Pancreas (tissue), 10 donors: ENCODE data around the gene UBAC1. TPM values are rescaled to one million over a fixed set of nuclear protein-coding genes. Genes with fewer than 3 reads are reported as not detected.

Experiments used
- ATAC-seq, 4 donors: fragments of 200-7000 bp; cut with Tn5 transposase; one replicate each; pipeline versions ENCODE4 v1.8.0 to v1.9.1; 2020; ENCODE audit warnings: mild to moderate bottlenecking in 4 of 4, moderate library complexity in 4 of 4
- DNase-seq, 6 donors: peaks; one replicate each; pipeline ENCODE4 v3.0.0-alpha.2; 2020
- FAIRE-seq: peaks from 2 replicates; lab custom pipeline; 2012; peaks lifted over from hg19 to GRCh38; lab: Jason Lieb, UNC
- H3K27ac ChIP-seq, 4 donors: fragments of 200-600 bp; sonication (generic); 1 replicate in 3 of 4; 2 replicates in 1 of 4; pipeline versions ENCODE4 v1.5.0 to v1.8.0; 2020
- H3K27me3 ChIP-seq, 4 donors: fragments of 200-600 bp; one replicate each; pipeline ENCODE4 v1.8.0; 2021
- H3K36me3 ChIP-seq, 3 donors: fragments of 200-600 bp; sonication (generic) in 1 of 3; one replicate each; pipeline versions ENCODE4 v1.5.0 to v1.8.0; 2020 to 2021
- H3K4me1 ChIP-seq, 3 donors: fragments of 200-600 bp; one replicate each; pipeline ENCODE4 v1.8.0; 2021
- H3K4me3 ChIP-seq, 4 donors: fragments of 200-600 bp; sonication (generic) in 2 of 4; one replicate each; pipeline versions ENCODE4 v1.5.0 to v1.8.0; 2020 to 2021
- H3K9me3 ChIP-seq, 4 donors: fragments of 200-600 bp; one replicate each; pipeline ENCODE4 v1.8.0; 2021
- CTCF ChIP-seq, 4 donors: fragments of 200-600 bp; sonication (generic) in 3 of 4; IDR thresholded peaks; one replicate each; pipeline versions ENCODE4 v1.5.0 to v1.8.0; 2021; ENCODE audit warnings: antibody characterized with exemption in 4 of 4
- WGBS, 2 donors: extraction: QIAGEN DNeasy Blood & Tissue Kit; methylation state at CpG; one replicate each; pipeline ENCODE4 v1.1.7; 2013; 5-methylcytosine and 5-hydroxymethylcytosine counted together
- intact Hi-C, 3 donors: fragments of 100-400 bp; cut with DNase I; formaldehyde crosslinking; loops; one replicate each; pipeline versions ENCODE4 v1.11.1 to v1.14.2; 2022
- polyA plus RNA-seq, 2 donors: library from polyadenylated mRNA; stranded (reverse); fragments of 200-250 nt; gene quantifications; one replicate each; pipeline ENCODE4 v1.2.3, GENCODE V29; 2013
- total RNA-seq, 6 donors: library from RNA; stranded (reverse); fragmentation: NEBNext Ultra II Directional in 4 of 6; extraction: Animal tissue kit (Norgen Biotek cat#: 25700) in 4 of 6; gene quantifications; one replicate each; pipeline versions ENCODE4 v1.2.1 to v1.2.4, GENCODE V29; 2021 to 2023
- donor health status: healthy with polysubstance abuse.
- donor health status: DM: no; HTN: no; CAD: no; lungs with moderate emphysema.
- donor health status: DM: no; HTN: no; CAD: no.
- donor health status: control.
- donor health status: control.
- donor health status: Bipolar disorder and iron deficiency.
- donor health status: DM: yes; HTN: yes; CAD: no.
- donor health status: DM: no; HTN: no; CAD: no.
- donor health status: DM: no; HTN: no; CAD: no.
- donor health status: DM: yes; HTN: yes; CAD: no.

Gene UBAC1
- total and polyA plus RNA-seq, 8 donors, result 9.8 to 33.7 (median 14.4) TPM

DNA sequence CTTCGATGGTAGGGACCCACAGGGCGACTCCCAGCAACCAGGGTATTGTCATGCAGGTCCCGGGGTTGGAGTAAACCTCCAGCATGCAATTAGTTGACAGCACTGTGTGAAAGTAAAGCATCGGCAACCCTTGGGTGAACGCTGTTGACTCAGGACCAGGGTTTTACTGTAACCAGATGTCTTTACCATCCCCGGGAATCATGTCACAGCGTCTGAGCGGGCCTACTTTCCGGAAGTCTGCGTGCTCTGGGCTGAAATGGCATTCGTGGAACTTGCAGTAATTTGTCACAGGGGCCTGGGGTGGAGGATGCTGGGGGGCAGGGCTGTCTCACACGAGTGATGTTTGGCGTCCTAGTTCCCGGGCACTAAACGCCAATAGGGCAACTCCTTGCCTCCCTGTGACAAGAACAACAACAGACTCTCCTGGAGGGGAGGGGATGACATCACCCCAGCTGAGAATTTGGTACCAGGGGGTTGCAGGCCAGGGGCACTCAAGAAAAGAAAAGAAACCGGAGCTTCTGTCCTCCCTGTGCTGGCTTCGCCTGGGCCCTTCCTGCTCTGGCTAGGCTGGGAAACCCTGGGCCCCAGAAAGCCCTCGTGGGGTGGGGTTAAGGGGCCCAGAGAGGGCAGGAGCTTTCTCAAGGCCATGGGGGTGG, 10.1 kb upstream of the UBAC1 start:
- no peak for TF ChIP-seq CTCF (IDR thresholded peaks at IDR 0.05)
- intact Hi-C loops, result loop anchor here in 1 of 3 donors (10.0 kb wide), 1 partner anchor 154 kb away; no protein-coding TSS in a partner anchor
- Histone ChIP-seq H3K27me3 (no peaks in the 10 kb centered on the region), H3K9me3 (no peaks in the 10 kb centered on the region), H3K4me1 (peaks cover 0 to 2% (median 0%) of the 10 kb centered on the region in 3 donors), H3K36me3 (no peaks in the 10 kb centered on the region), H3K27ac (no peak overlapping the region), H3K4me3 (no peak overlapping the region)
- DNase-seq, result no peak
- FAIRE-seq, result no peak
- ATAC-seq, result no peak
- WGBS, 2 donors, result 45 to 54% methylated on average over 18 of the region's 18 CpGs

- no peaks in the 10 kb centered on the region for H3K27me3 ChIP-seq
- FAIRE-seq (no peak), DNase-seq (no peak), ATAC-seq (no peak)
- H3K9me3 ChIP-seq, result no peaks in the 10 kb centered on the region
- H3K4me1 ChIP-seq, result peaks cover 0 to 2% (median 0%) of the 10 kb centered on the region in 3 donors
- no peaks in the 10 kb centered on the region for H3K36me3 ChIP-seq
- WGBS, 2 donors, result 58% methylated on average over 9 of the region's 9 CpGs
- no peak for TF ChIP-seq CTCF (IDR thresholded peaks at IDR 0.05)
- no peak overlapping the region for H3K4me3 ChIP-seq
- H3K27ac ChIP-seq, result no peak overlapping the region
- intact Hi-C loops, result loop anchor here in 1 of 3 donors (10.0 kb wide), 1 partner anchor 155 kb away; no protein-coding TSS in a partner anchor
These were observed 9.1 kb upstream of the UBAC1 start for GRCh38 chr9:135970128-135970815.

DNA sequence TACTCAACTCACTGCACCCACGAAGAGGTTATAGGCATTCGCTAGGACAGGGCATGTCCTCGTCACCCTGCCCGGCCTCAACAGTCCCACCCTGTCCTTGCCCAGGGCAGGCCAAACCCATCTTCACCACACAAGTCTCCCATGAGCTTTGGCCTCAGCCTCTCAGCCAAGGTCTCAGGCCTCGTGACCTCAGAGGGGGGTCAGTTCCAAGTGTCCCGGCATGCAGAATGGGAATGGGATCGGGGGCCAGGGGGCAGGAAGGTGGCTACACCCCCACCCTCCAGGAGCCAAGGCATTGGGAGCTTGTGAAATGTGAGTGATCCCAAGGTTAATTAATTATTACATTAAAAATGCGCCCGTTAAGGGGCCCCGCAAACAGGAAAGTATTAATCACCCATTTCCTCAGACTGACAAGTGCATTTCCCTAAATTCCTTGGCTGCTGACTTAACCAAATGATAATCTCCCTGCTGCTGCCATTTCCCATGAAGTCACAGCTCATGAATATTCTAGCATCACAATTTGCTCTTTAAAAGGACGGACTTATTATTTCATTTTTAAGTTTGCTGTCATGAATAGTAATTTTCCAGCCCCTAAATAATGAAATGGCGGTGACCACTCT, 8.0 kb upstream of the UBAC1 start:
- DNase-seq (no peak), ATAC-seq (no peak), FAIRE-seq (no peak)
- Histone ChIP-seq H3K9me3 (no peaks in the 10 kb centered on the region), H3K4me1 (peaks cover 0 to 2% (median 0%) of the 10 kb centered on the region in 3 donors), H3K36me3 (no peaks in the 10 kb centered on the region), H3K27ac (no peak overlapping the region), H3K4me3 (no peak overlapping the region), H3K27me3 (no peaks in the 10 kb centered on the region)
- intact Hi-C loops, result loop anchor here in 2 of 3 donors (2.0 to 5.0 kb wide), 2 partner anchors 153 to 154 kb away; no protein-coding TSS in a partner anchor
- 46 to 60% methylated on average over 12 of the region's 12 CpGs for WGBS, 2 donors
- TF ChIP-seq CTCF (IDR thresholded peaks at IDR 0.05), result no peak

DNA sequence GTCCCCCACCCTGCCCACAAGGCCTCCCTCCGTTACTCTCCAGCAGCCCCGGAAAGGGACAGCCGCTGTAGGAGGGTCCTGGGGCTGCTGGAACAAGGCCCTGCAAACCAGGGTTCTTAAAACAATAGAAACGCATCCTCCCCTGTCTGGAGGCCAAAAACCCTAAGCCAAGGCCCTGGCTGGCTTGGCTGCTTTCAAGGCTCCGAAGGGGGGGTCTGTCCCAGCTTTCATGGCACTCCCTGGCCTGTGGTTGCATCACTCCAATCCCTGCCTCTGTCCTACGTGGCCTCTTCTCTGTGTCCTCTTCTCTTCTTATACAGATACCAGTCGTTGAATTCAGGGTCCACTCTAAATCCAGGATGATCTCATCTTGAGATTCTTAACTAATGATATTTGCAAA, 7.4 kb upstream of the UBAC1 start:
- FAIRE-seq (no peak), DNase-seq (no peak), ATAC-seq (no peak)
- H3K9me3 ChIP-seq, result no peaks in the 10 kb centered on the region
- H3K27ac ChIP-seq, result no peak overlapping the region
- H3K4me3 ChIP-seq, result no peak overlapping the region
- H3K4me1 ChIP-seq, result peaks cover 0 to 2% (median 0%) of the 10 kb centered on the region in 3 donors
- intact Hi-C loops, result loop anchor here in 2 of 3 donors (2.0 to 5.0 kb wide), 2 partner anchors 154 kb away; no protein-coding TSS in a partner anchor
- H3K36me3 ChIP-seq, result no peaks in the 10 kb centered on the region
- H3K27me3 ChIP-seq, result no peaks in the 10 kb centered on the region
- no peak for TF ChIP-seq CTCF (IDR thresholded peaks at IDR 0.05)
- 60 to 72% methylated on average over 7 of the region's 7 CpGs for WGBS, 2 donors
